ENCODE data around the gene STAP2.
A peak's percentile ranks its signal among the peaks of the same experiment; 100 is the strongest.

The STAP2 gene

DNA sequence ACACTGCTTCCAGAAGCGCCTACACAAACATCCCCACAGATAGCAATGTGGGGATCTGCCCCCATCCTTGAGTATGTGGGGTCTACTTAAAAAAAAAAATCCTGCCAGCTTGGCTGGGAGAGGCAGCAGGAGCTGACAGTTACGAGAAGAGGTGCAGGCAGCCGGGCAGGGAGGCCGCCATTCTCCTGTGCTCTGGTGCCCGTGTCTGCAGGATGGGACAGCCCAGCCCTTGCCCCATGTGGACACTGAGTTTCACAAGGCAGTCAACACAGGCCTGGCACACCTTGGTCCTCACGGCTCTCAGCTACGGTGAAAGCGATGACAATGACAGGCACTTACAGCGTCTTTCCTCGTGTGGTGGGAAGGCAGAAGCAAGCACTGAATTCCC is 28.7 kb upstream of the STAP2 start:
- H3K27me3 ChIP-seq (ENCODE audit: control insufficient read depth in 1 of 2, insufficient read depth in 1 of 2, low read length in 2 of 2), result no peaks in the 10 kb centered on the region
- H3K36me3 ChIP-seq (ENCODE audit: control insufficient read depth in 1 of 2, insufficient read depth in 2 of 2, low read depth in 1 of 2, low read length in 2 of 2), result peaks cover 57 to 76% of the 10 kb centered on the region in 2 experiments
- no peak overlapping the region for H2AK5ac ChIP-seq (ENCODE audit: low read length, severe bottlenecking)
- H3K4ac ChIP-seq (ENCODE audit: low read depth in 1 of 2, low read length in 2 of 2), result no peak overlapping the region
- DNase-seq, result no peak
- H3K4me1 ChIP-seq (ENCODE audit: control insufficient read depth, insufficient read depth, low read depth, low read length), result peaks cover 66% of the 10 kb centered on the region
- no peak overlapping the region for H2BK120ac ChIP-seq (ENCODE audit: low read depth, low read length)
- H3K23ac ChIP-seq (ENCODE audit: low read length in 2 of 2), result no peak overlapping the region
- no peak overlapping the region for H3K14ac ChIP-seq (ENCODE audit: low read length in 2 of 2)
- H3K18ac ChIP-seq (ENCODE audit: low read depth in 1 of 2, low read length in 2 of 2), result no peak overlapping the region
- H2BK5ac ChIP-seq (ENCODE audit: low read depth, low read length, poor library complexity, severe bottlenecking), result no peak overlapping the region
- WGBS, result 98% methylated on average over 10 of the region's 10 CpGs
- H3K4me3 ChIP-seq (ENCODE audit: insufficient read depth in 1 of 2, low read depth in 1 of 2, low read length in 2 of 2), result no peak overlapping the region
- no peak overlapping the region for H4K8ac ChIP-seq (ENCODE audit: low read length)
- H2BK12ac ChIP-seq (ENCODE audit: low read length in 2 of 2), result no peak overlapping the region
- H2AFZ ChIP-seq (ENCODE audit: low read depth, low read length), result no peak overlapping the region
- no peaks in the 10 kb centered on the region for H3K9me3 ChIP-seq (ENCODE audit: control insufficient read depth, low read length)
- H3K9ac ChIP-seq (ENCODE audit: low read length), result no peak overlapping the region
- no peak overlapping the region for H3K4me2 ChIP-seq (ENCODE audit: low read length, poor library complexity, severe bottlenecking)
- no peak overlapping the region for H2BK15ac ChIP-seq (ENCODE audit: low read depth, poor library complexity, severe bottlenecking)
- peaks cover 38% of the 10 kb centered on the region for H3K79me1 ChIP-seq (replicated peaks; ENCODE audit: low read length, poor library complexity, severe bottlenecking)
- no peak overlapping the region for H4K91ac ChIP-seq (ENCODE audit: low read length)
- no peak overlapping the region for H3K27ac ChIP-seq (ENCODE audit: low read length, poor library complexity, severe bottlenecking)

DNA sequence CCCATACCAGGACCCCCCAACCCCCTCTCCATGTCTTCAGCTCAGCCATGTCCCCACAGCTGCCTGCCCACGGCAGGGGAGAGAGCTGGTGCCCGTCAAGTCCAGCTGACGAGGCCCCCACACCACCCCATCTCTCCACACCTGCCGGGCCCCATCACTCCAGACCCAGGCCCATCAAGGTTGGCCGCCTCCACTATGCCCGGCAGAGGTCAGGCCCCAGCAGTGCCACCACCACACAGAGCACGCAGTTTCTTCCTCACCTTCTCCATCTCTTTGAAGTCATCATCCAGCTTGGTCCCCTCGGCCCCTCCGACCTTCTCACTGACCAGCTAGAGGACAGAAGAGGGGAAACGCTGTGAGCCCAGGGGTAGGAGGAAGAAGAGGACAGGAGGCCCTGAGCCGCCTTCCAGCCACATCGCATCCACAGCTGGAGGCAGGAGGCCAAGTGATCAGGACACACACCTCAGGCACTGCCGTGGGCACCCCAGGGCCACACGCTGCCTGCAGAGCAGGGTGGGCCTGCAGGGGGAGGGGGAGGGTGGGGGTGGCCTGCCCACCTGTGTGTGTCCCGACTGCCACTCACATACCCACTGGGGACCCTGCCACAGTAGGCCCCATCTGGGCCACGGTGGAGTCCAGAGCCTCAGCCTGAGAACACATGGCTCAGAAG is 28.2 kb upstream of the STAP2 start:
- H3K9ac ChIP-seq (ENCODE audit: low read length), result no peak overlapping the region
- no peak overlapping the region for H3K14ac ChIP-seq (ENCODE audit: low read length in 2 of 2)
- no peaks in the 10 kb centered on the region for H3K9me3 ChIP-seq (ENCODE audit: control insufficient read depth, low read length)
- no peak overlapping the region for H2BK12ac ChIP-seq (ENCODE audit: low read length in 2 of 2)
- H3K23ac ChIP-seq (ENCODE audit: low read length in 2 of 2), result no peak overlapping the region
- H3K36me3 ChIP-seq (ENCODE audit: control insufficient read depth in 1 of 2, insufficient read depth in 2 of 2, low read depth in 1 of 2, low read length in 2 of 2), result peaks cover 62 to 78% of the 10 kb centered on the region in 2 experiments
- no peak overlapping the region for H3K4me3 ChIP-seq (ENCODE audit: insufficient read depth in 1 of 2, low read depth in 1 of 2, low read length in 2 of 2)
- WGBS, result 96% methylated on average over 14 of the region's 16 CpGs
- no peak overlapping the region for H4K8ac ChIP-seq (ENCODE audit: low read length)
- no peak overlapping the region for H3K4me2 ChIP-seq (ENCODE audit: low read length, poor library complexity, severe bottlenecking)
- no peaks in the 10 kb centered on the region for H3K27me3 ChIP-seq (ENCODE audit: control insufficient read depth in 1 of 2, insufficient read depth in 1 of 2, low read length in 2 of 2)
- H2BK120ac ChIP-seq (ENCODE audit: low read depth, low read length), result no peak overlapping the region
- H3K79me1 ChIP-seq (replicated peaks; ENCODE audit: low read length, poor library complexity, severe bottlenecking), result peaks cover 39% of the 10 kb centered on the region
- H4K91ac ChIP-seq (ENCODE audit: low read length), result peak overlapping the region; percentile 36
- H2AFZ ChIP-seq (ENCODE audit: low read depth, low read length), result no peak overlapping the region
- H2AK5ac ChIP-seq (ENCODE audit: low read length, severe bottlenecking), result no peak overlapping the region
- no peak for DNase-seq
- no peak overlapping the region for H2BK15ac ChIP-seq (ENCODE audit: low read depth, poor library complexity, severe bottlenecking)
- no peak overlapping the region for H3K18ac ChIP-seq (ENCODE audit: low read depth in 1 of 2, low read length in 2 of 2)
- peaks cover 65% of the 10 kb centered on the region for H3K4me1 ChIP-seq (ENCODE audit: control insufficient read depth, insufficient read depth, low read depth, low read length)
- no peak overlapping the region for H2BK5ac ChIP-seq (ENCODE audit: low read depth, low read length, poor library complexity, severe bottlenecking)
- no peak overlapping the region for H3K27ac ChIP-seq (ENCODE audit: low read length, poor library complexity, severe bottlenecking)
- no peak overlapping the region for H3K4ac ChIP-seq (ENCODE audit: low read depth in 1 of 2, low read length in 2 of 2)

DNA sequence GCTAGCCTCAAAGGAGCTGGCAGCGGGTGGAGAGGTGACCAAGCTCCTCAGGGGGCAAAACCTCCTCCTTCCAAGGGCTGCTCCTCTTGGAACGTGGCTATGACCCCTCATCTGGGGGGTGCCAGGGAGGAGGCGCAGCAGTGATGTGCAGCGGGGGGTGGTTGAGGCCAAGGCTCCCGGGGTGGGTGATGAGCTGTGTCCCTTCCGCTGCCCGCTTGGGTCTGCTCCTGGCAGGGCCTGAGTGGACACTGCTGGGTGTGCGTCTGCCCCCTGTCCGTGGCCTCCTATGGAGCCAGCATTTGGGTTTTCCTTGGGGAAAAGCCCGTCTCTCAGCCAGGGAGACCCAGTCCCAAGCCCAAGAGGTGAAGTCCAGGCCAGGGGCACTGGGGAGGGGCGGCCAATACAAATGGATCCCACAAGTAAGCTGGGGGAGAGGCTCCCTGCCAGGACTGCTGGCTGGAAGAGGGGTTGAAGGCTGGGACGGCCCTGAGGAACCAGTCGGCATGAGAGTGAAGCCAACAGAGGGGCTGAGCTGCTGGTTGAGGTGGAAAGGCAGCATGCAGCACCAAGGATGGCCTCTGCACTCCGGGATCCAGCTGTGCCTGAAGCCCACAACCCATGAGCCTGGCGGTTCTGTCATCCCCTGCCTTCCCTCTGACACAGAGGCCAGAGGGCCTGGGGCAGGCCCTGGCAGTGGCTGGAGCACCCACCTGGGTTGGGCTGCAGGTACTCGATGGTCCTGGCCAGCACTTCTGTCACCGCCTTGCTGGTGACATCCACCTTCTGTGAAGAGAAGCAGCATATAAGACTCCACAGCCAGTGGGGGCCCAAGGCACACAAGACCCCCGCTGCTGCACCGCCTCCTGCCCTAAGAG is 27.4 kb upstream of the STAP2 start:
- no peak for DNase-seq
- Histone ChIP-seq H3K9ac (ENCODE audit: low read length) (no peak overlapping the region), H3K4ac (ENCODE audit: low read depth in 1 of 2, low read length in 2 of 2) (no peak overlapping the region), H3K4me2 (ENCODE audit: low read length, poor library complexity, severe bottlenecking) (no peak overlapping the region), H3K27me3 (ENCODE audit: control insufficient read depth in 1 of 2, insufficient read depth in 1 of 2, low read length in 2 of 2) (no peaks in the 10 kb centered on the region), H4K8ac (ENCODE audit: low read length) (no peak overlapping the region), H2BK5ac (ENCODE audit: low read depth, low read length, poor library complexity, severe bottlenecking) (no peak overlapping the region), H4K91ac (ENCODE audit: low read length) (no peak overlapping the region), H3K23ac (ENCODE audit: low read length in 2 of 2) (no peak overlapping the region), H3K9me3 (ENCODE audit: control insufficient read depth, low read length) (no peaks in the 10 kb centered on the region), H2AFZ (ENCODE audit: low read depth, low read length) (no peak overlapping the region), H2BK12ac (ENCODE audit: low read length in 2 of 2) (no peak overlapping the region), H2BK15ac (ENCODE audit: low read depth, poor library complexity, severe bottlenecking) (no peak overlapping the region), H2BK120ac (ENCODE audit: low read depth, low read length) (no peak overlapping the region), H3K18ac (ENCODE audit: low read depth in 1 of 2, low read length in 2 of 2) (no peak overlapping the region), H2AK5ac (ENCODE audit: low read length, severe bottlenecking) (no peak overlapping the region), H3K79me1 (replicated peaks; ENCODE audit: low read length, poor library complexity, severe bottlenecking) (peaks cover 39% of the 10 kb centered on the region), H3K4me3 (ENCODE audit: insufficient read depth in 1 of 2, low read depth in 1 of 2, low read length in 2 of 2) (no peak overlapping the region), H3K36me3 (ENCODE audit: control insufficient read depth in 1 of 2, insufficient read depth in 2 of 2, low read depth in 1 of 2, low read length in 2 of 2) (peaks cover 62 to 79% of the 10 kb centered on the region in 2 experiments), H3K4me1 (ENCODE audit: control insufficient read depth, insufficient read depth, low read depth, low read length) (peaks cover 65% of the 10 kb centered on the region), H3K27ac (ENCODE audit: low read length, poor library complexity, severe bottlenecking) (no peak overlapping the region), H3K14ac (ENCODE audit: low read length in 2 of 2) (no peak overlapping the region)
- whole genome bisulfite sequencing, result 96% methylated on average over 19 of the region's 19 CpGs

DNA sequence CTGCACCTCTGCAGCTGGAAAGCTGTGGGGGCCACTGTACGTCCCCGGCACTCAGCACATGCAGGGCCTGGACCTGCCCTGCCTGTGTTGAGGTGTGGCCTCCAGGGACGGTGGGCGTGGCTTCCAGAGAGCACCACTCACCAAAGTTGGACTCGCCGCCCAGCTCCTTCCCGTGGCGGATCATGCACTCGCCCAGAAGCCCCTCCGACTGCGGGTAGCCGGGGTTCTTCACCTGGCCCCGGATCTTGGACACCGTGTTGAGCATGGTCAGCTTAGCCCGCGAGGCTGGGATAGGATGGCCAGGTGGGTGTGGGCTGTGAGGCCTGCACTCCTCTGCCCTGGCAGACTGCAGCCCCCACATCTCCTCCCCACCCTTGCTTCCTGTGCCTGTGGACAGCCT is 26.7 kb upstream of the STAP2 start:
- no peak overlapping the region for H2BK120ac ChIP-seq (ENCODE audit: low read depth, low read length)
- peaks cover 35% of the 10 kb centered on the region for H3K79me1 ChIP-seq (replicated peaks; ENCODE audit: low read length, poor library complexity, severe bottlenecking)
- H3K27ac ChIP-seq (ENCODE audit: low read length, poor library complexity, severe bottlenecking), result no peak overlapping the region
- no peak overlapping the region for H3K14ac ChIP-seq (ENCODE audit: low read length in 2 of 2)
- no peaks in the 10 kb centered on the region for H3K9me3 ChIP-seq (ENCODE audit: control insufficient read depth, low read length)
- H2AK5ac ChIP-seq (ENCODE audit: low read length, severe bottlenecking), result no peak overlapping the region
- 97% methylated on average over 13 of the region's 16 CpGs for WGBS
- H3K23ac ChIP-seq (ENCODE audit: low read length in 2 of 2), result no peak overlapping the region
- H3K4me1 ChIP-seq (ENCODE audit: control insufficient read depth, insufficient read depth, low read depth, low read length), result peaks cover 65% of the 10 kb centered on the region
- H2BK5ac ChIP-seq (ENCODE audit: low read depth, low read length, poor library complexity, severe bottlenecking), result no peak overlapping the region
- no peak for DNase-seq
- peak overlapping the region in 1 of 2 experiments; percentile 7 for H3K4me3 ChIP-seq (ENCODE audit: insufficient read depth in 1 of 2, low read depth in 1 of 2, low read length in 2 of 2)
- no peak overlapping the region for H3K9ac ChIP-seq (ENCODE audit: low read length)
- no peak overlapping the region for H4K8ac ChIP-seq (ENCODE audit: low read length)
- no peak overlapping the region for H4K91ac ChIP-seq (ENCODE audit: low read length)
- H2BK15ac ChIP-seq (ENCODE audit: low read depth, poor library complexity, severe bottlenecking), result no peak overlapping the region
- no peak overlapping the region for H3K18ac ChIP-seq (ENCODE audit: low read depth in 1 of 2, low read length in 2 of 2)
- no peaks in the 10 kb centered on the region for H3K27me3 ChIP-seq (ENCODE audit: control insufficient read depth in 1 of 2, insufficient read depth in 1 of 2, low read length in 2 of 2)
- H3K4ac ChIP-seq (ENCODE audit: low read depth in 1 of 2, low read length in 2 of 2), result no peak overlapping the region
- H3K4me2 ChIP-seq (ENCODE audit: low read length, poor library complexity, severe bottlenecking), result no peak overlapping the region
- H3K36me3 ChIP-seq (ENCODE audit: control insufficient read depth in 1 of 2, insufficient read depth in 2 of 2, low read depth in 1 of 2, low read length in 2 of 2), result peaks cover 64 to 83% of the 10 kb centered on the region in 2 experiments
- H2AFZ ChIP-seq (ENCODE audit: low read depth, low read length), result no peak overlapping the region
- no peak overlapping the region for H2BK12ac ChIP-seq (ENCODE audit: low read length in 2 of 2)

Data from mesenchymal stem cell (in vitro differentiated cells and primary cell).